ENCODE results near the gene TMEM42.

TMEM42 gene

GRCh38 chr3:44874308-44874707 lies 12.6 kb downstream of the TMEM42 start, which contains the start of gene TGM4:
TGM4 (plus strand) TSS chr3:44874608; CDS start chr3:44874679, 71 bp downstream.
- Histone ChIP-seq H3K4me1 (ENCODE audit: control insufficient read depth, insufficient read depth, low read depth, low read length) (no peaks in the 10 kb centered on the region), H2BK12ac (ENCODE audit: low read length in 2 of 2) (no peak within 1 kb of the TSS), H3K27me3 (ENCODE audit: control insufficient read depth in 1 of 2, insufficient read depth in 1 of 2, low read length in 2 of 2) (no peaks in the 10 kb centered on the region), H4K8ac (ENCODE audit: low read length) (no peak within 1 kb of the TSS), H2BK5ac (ENCODE audit: low read depth, low read length, poor library complexity, severe bottlenecking) (no peak within 1 kb of the TSS), H3K79me1 (replicated peaks; ENCODE audit: low read length, poor library complexity, severe bottlenecking) (no peaks in the 10 kb centered on the region), H3K18ac (ENCODE audit: low read depth in 1 of 2, low read length in 2 of 2) (no peak within 1 kb of the TSS), H4K91ac (ENCODE audit: low read length) (no peak within 1 kb of the TSS), H3K9ac (ENCODE audit: low read length) (no peak within 1 kb of the TSS), H2AK5ac (ENCODE audit: low read length, severe bottlenecking) (no peak within 1 kb of the TSS), H3K27ac (ENCODE audit: low read length, poor library complexity, severe bottlenecking) (no peak within 1 kb of the TSS), H2AFZ (ENCODE audit: low read depth, low read length) (peak within 1 kb of the TSS; percentile 30), H3K4ac (ENCODE audit: low read depth in 1 of 2, low read length in 2 of 2) (no peak within 1 kb of the TSS), H3K23ac (ENCODE audit: low read length in 2 of 2) (no peak within 1 kb of the TSS), H3K4me2 (ENCODE audit: low read length, poor library complexity, severe bottlenecking) (no peak within 1 kb of the TSS), H3K14ac (ENCODE audit: low read length in 2 of 2) (no peak within 1 kb of the TSS), H2BK15ac (ENCODE audit: low read depth, poor library complexity, severe bottlenecking) (no peak within 1 kb of the TSS), H2BK120ac (ENCODE audit: low read depth, low read length) (no peak within 1 kb of the TSS), H3K9me3 (ENCODE audit: control insufficient read depth, low read length) (no peaks in the 10 kb centered on the region), H3K4me3 (ENCODE audit: insufficient read depth in 1 of 2, low read depth in 1 of 2, low read length in 2 of 2) (no peak within 1 kb of the TSS), H3K36me3 (ENCODE audit: control insufficient read depth in 1 of 2, insufficient read depth in 2 of 2, low read depth in 1 of 2, low read length in 2 of 2) (no peaks in the 10 kb centered on the region)
- 89% methylated on average over 5 of the region's 5 CpGs for WGBS
- DNase-seq = no peak

GRCh38 chr3:44875596-44875995 lies 13.9 kb downstream of the TMEM42 start:
- Histone ChIP-seq H3K4me1 (ENCODE audit: control insufficient read depth, insufficient read depth, low read depth, low read length) (peaks cover 2% of the 10 kb centered on the region), H4K91ac (ENCODE audit: low read length) (no peak overlapping the region)
- WGBS = 77% methylated on average over 3 of the region's 3 CpGs

GRCh38 chr3:44877333-44877732 lies 15.6 kb downstream of the TMEM42 start:
- no peaks in the 10 kb centered on the region for H3K9me3 ChIP-seq (ENCODE audit: control insufficient read depth, low read length)
- no peaks in the 10 kb centered on the region for H3K36me3 ChIP-seq (ENCODE audit: control insufficient read depth in 1 of 2, insufficient read depth in 2 of 2, low read depth in 1 of 2, low read length in 2 of 2)
- no peak overlapping the region for H4K8ac ChIP-seq (ENCODE audit: low read length)
- no peaks in the 10 kb centered on the region for H3K79me1 ChIP-seq (replicated peaks; ENCODE audit: low read length, poor library complexity, severe bottlenecking)
- no peak overlapping the region for H4K91ac ChIP-seq (ENCODE audit: low read length)
- H2BK120ac ChIP-seq (ENCODE audit: low read depth, low read length) = no peak overlapping the region
- no peak overlapping the region for H2BK5ac ChIP-seq (ENCODE audit: low read depth, low read length, poor library complexity, severe bottlenecking)
- peaks cover 2% of the 10 kb centered on the region for H3K4me1 ChIP-seq (ENCODE audit: control insufficient read depth, insufficient read depth, low read depth, low read length)
- WGBS = 100% methylated on average over 1 of the region's 3 CpGs
- no peak for DNase-seq
- H3K27me3 ChIP-seq (ENCODE audit: control insufficient read depth in 1 of 2, insufficient read depth in 1 of 2, low read length in 2 of 2) = no peaks in the 10 kb centered on the region
- H3K4ac ChIP-seq (ENCODE audit: low read depth in 1 of 2, low read length in 2 of 2) = no peak overlapping the region
- no peak overlapping the region for H3K27ac ChIP-seq (ENCODE audit: low read length, poor library complexity, severe bottlenecking)
- H3K14ac ChIP-seq (ENCODE audit: low read length in 2 of 2) = no peak overlapping the region
- no peak overlapping the region for H2BK12ac ChIP-seq (ENCODE audit: low read length in 2 of 2)
- no peak overlapping the region for H3K9ac ChIP-seq (ENCODE audit: low read length)
- H3K23ac ChIP-seq (ENCODE audit: low read length in 2 of 2) = no peak overlapping the region
- no peak overlapping the region for H2BK15ac ChIP-seq (ENCODE audit: low read depth, poor library complexity, severe bottlenecking)
- H2AK5ac ChIP-seq (ENCODE audit: low read length, severe bottlenecking) = no peak overlapping the region
- H3K4me2 ChIP-seq (ENCODE audit: low read length, poor library complexity, severe bottlenecking) = no peak overlapping the region
- H3K4me3 ChIP-seq (ENCODE audit: insufficient read depth in 1 of 2, low read depth in 1 of 2, low read length in 2 of 2) = no peak overlapping the region
- H3K18ac ChIP-seq (ENCODE audit: low read depth in 1 of 2, low read length in 2 of 2) = no peak overlapping the region
- H2AFZ ChIP-seq (ENCODE audit: low read depth, low read length) = no peak overlapping the region

More at GRCh38 chr3:44875596-44875995, 13.9 kb downstream of the TMEM42 start:
- no peak overlapping the region for H3K4ac ChIP-seq (ENCODE audit: low read depth in 1 of 2, low read length in 2 of 2)
- no peak overlapping the region for H3K9ac ChIP-seq (ENCODE audit: low read length)
- H2BK12ac ChIP-seq (ENCODE audit: low read length in 2 of 2) = no peak overlapping the region
- no peak overlapping the region for H3K27ac ChIP-seq (ENCODE audit: low read length, poor library complexity, severe bottlenecking)
- H2BK15ac ChIP-seq (ENCODE audit: low read depth, poor library complexity, severe bottlenecking) = no peak overlapping the region
- no peaks in the 10 kb centered on the region for H3K36me3 ChIP-seq (ENCODE audit: control insufficient read depth in 1 of 2, insufficient read depth in 2 of 2, low read depth in 1 of 2, low read length in 2 of 2)
- H3K79me1 ChIP-seq (replicated peaks; ENCODE audit: low read length, poor library complexity, severe bottlenecking) = no peaks in the 10 kb centered on the region
- no peak overlapping the region for H2BK5ac ChIP-seq (ENCODE audit: low read depth, low read length, poor library complexity, severe bottlenecking)
- no peak overlapping the region for H2AK5ac ChIP-seq (ENCODE audit: low read length, severe bottlenecking)
- no peak overlapping the region for H3K4me3 ChIP-seq (ENCODE audit: insufficient read depth in 1 of 2, low read depth in 1 of 2, low read length in 2 of 2)
- no peak overlapping the region for H2AFZ ChIP-seq (ENCODE audit: low read depth, low read length)
- no peak overlapping the region for H4K8ac ChIP-seq (ENCODE audit: low read length)
- no peak overlapping the region for H3K18ac ChIP-seq (ENCODE audit: low read depth in 1 of 2, low read length in 2 of 2)
- H3K23ac ChIP-seq (ENCODE audit: low read length in 2 of 2) = no peak overlapping the region
- no peak overlapping the region for H3K4me2 ChIP-seq (ENCODE audit: low read length, poor library complexity, severe bottlenecking)
- H3K9me3 ChIP-seq (ENCODE audit: control insufficient read depth, low read length) = no peaks in the 10 kb centered on the region
- H2BK120ac ChIP-seq (ENCODE audit: low read depth, low read length) = no peak overlapping the region
- no peak overlapping the region for H3K14ac ChIP-seq (ENCODE audit: low read length in 2 of 2)
- no peaks in the 10 kb centered on the region for H3K27me3 ChIP-seq (ENCODE audit: control insufficient read depth in 1 of 2, insufficient read depth in 1 of 2, low read length in 2 of 2)
- no peak for DNase-seq

- Histone ChIP-seq H3K4me1 (ENCODE audit: control insufficient read depth, insufficient read depth, low read depth, low read length) (peaks cover 17% of the 10 kb centered on the region), H3K9me3 (ENCODE audit: control insufficient read depth, low read length) (no peaks in the 10 kb centered on the region), H2AK5ac (ENCODE audit: low read length, severe bottlenecking) (no peak overlapping the region), H4K91ac (ENCODE audit: low read length) (no peak overlapping the region), H2BK15ac (ENCODE audit: low read depth, poor library complexity, severe bottlenecking) (no peak overlapping the region), H2BK120ac (ENCODE audit: low read depth, low read length) (no peak overlapping the region), H3K14ac (ENCODE audit: low read length in 2 of 2) (no peak overlapping the region), H3K4me2 (ENCODE audit: low read length, poor library complexity, severe bottlenecking) (no peak overlapping the region), H4K8ac (ENCODE audit: low read length) (no peak overlapping the region), H3K79me1 (replicated peaks; ENCODE audit: low read length, poor library complexity, severe bottlenecking) (no peaks in the 10 kb centered on the region), H3K4ac (ENCODE audit: low read depth in 1 of 2, low read length in 2 of 2) (no peak overlapping the region), H3K4me3 (ENCODE audit: insufficient read depth in 1 of 2, low read depth in 1 of 2, low read length in 2 of 2) (no peak overlapping the region), H2BK5ac (ENCODE audit: low read depth, low read length, poor library complexity, severe bottlenecking) (no peak overlapping the region), H3K36me3 (ENCODE audit: control insufficient read depth in 1 of 2, insufficient read depth in 2 of 2, low read depth in 1 of 2, low read length in 2 of 2) (no peaks in the 10 kb centered on the region), H2AFZ (ENCODE audit: low read depth, low read length) (no peak overlapping the region), H3K9ac (ENCODE audit: low read length) (no peak overlapping the region), H3K27ac (ENCODE audit: low read length, poor library complexity, severe bottlenecking) (no peak overlapping the region), H3K18ac (ENCODE audit: low read depth in 1 of 2, low read length in 2 of 2) (no peak overlapping the region), H3K27me3 (ENCODE audit: control insufficient read depth in 1 of 2, insufficient read depth in 1 of 2, low read length in 2 of 2) (no peaks in the 10 kb centered on the region), H2BK12ac (ENCODE audit: low read length in 2 of 2) (no peak overlapping the region), H3K23ac (ENCODE audit: low read length in 2 of 2) (peak overlapping the region in 1 of 2 experiments; percentile 64)
- WGBS = 75% methylated on average over 2 of the region's 2 CpGs
- DNase-seq = no peak
Measured at GRCh38 chr3:44880284-44880683, 18.6 kb downstream of the TMEM42 start.

All from mesenchymal stem cell (in vitro differentiated cells and primary cell).